ENCODE results near the gene BCL2L1. TPM values are rescaled to one million over a fixed set of nuclear protein-coding genes. Genes with fewer than 3 reads are reported as not detected.

The BCL2L1 gene
- polyA plus RNA-seq, 1 of the 3 experiments (the other 2 are of a cell fraction) = 99.9 TPM

- TF ChIP-seq, protein P1, sequence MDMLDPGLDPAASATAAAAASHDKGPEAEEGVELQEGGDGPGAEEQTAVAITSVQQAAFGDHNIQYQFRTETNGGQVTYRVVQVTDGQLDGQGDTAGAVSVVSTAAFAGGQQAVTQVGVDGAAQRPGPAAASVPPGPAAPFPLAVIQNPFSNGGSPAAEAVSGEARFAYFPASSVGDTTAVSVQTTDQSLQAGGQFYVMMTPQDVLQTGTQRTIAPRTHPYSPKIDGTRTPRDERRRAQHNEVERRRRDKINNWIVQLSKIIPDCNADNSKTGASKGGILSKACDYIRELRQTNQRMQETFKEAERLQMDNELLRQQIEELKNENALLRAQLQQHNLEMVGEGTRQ (IDR thresholded peaks at IDR 0.05; ENCODE audit: borderline replicate concordance, low read depth, low read length) = no peak
- TF ChIP-seq TEAD4 (IDR thresholded peaks at IDR 0.05; ENCODE audit: borderline replicate concordance, insufficient read depth) (no peak), IRF3 (IDR thresholded peaks at IDR 0.05; ENCODE audit: low read depth, low read length) (no peak), FOSL2 (IDR thresholded peaks at IDR 0.05; ENCODE audit: borderline replicate concordance, low read depth) (peak; percentile 81), MXI1 (IDR thresholded peaks at IDR 0.05; ENCODE audit: low read depth, low read length) (no peak), RCOR1 (IDR thresholded peaks at IDR 0.05; ENCODE audit: low read length) (no peak), JUND (IDR thresholded peaks at IDR 0.05) (peak; percentile 84), CHD2 (IDR thresholded peaks at IDR 0.05; ENCODE audit: low read length, partially characterized antibody) (no peak), RFX5 (IDR thresholded peaks at IDR 0.05; ENCODE audit: low read length) (no peak), YY1 (IDR thresholded peaks at IDR 0.05; ENCODE audit: low read depth) (no peak), FOXJ3 (CRISPR knock-in tag; IDR thresholded peaks at IDR 0.05) (no peak), EP300 (IDR thresholded peaks at IDR 0.05; ENCODE audit: borderline replicate concordance in 1 of 2, low read depth in 1 of 2, low read length in 1 of 2) (peak in 1 of 2 experiments; percentile 78; a peak in 1 of 4 replicates)
These were observed 23.6 kb downstream of the BCL2L1 start (continued) for GRCh38 chr20:31698803-31699718.

- peaks cover 0 to 44% of the 10 kb centered on the region in 2 experiments for H3K36me3 ChIP-seq (replicated peaks in 1 of 2; ENCODE audit: control insufficient read depth in 1 of 2, insufficient read depth in 2 of 2, low read length in 1 of 2)
- no peaks in the 10 kb centered on the region for H3K9me2 ChIP-seq
- peaks cover 3 to 41% of the 10 kb centered on the region in 2 experiments; a peak in 3 of 4 replicates for H3K4me1 ChIP-seq (ENCODE audit: control insufficient read depth in 1 of 2, insufficient read depth in 2 of 2, low read depth in 1 of 2, low read length in 1 of 2)
- ChIA-PET POLR2A (interaction anchor here (1.4 kb wide), 1 partner anchor 13 kb away, joined by 3 read pairs; no protein-coding TSS in a partner anchor), CTCF (interaction anchor here (2.0 kb wide), 1 partner anchor 36 kb away, joined by 9 read pairs; no protein-coding TSS in a partner anchor)
- 94% methylated on average over 8 of the region's 8 CpGs for WGBS (ENCODE audit: low lambda C conversion rate)
- no peak for DNase-seq
- peak overlapping the region; percentile 53; the same call in 1 of the 2 replicates for H3K4me2 ChIP-seq
- H3K9me3 ChIP-seq = no peaks in the 10 kb centered on the region
- H3K4me3 ChIP-seq (ENCODE audit: low read depth in 2 of 2, low read length in 1 of 2) = no peak overlapping the region
- no peaks in the 10 kb centered on the region for H3K27me3 ChIP-seq (ENCODE audit: insufficient read depth)
- peaks cover 43% of the 10 kb centered on the region for H3F3A ChIP-seq (replicated peaks; ENCODE audit: insufficient read depth)
- peaks cover 97% of the 10 kb centered on the region for H3K79me2 ChIP-seq (ENCODE audit: insufficient read depth)
- peak overlapping the region; percentile 85 to 92; a peak in 3 of 4 replicates for H3K27ac ChIP-seq (ENCODE audit: low read depth in 2 of 2, low read length in 1 of 2)
- H2AFZ ChIP-seq (ENCODE audit: low read depth) = no peak overlapping the region
- no peak for TF ChIP-seq NFIC (IDR thresholded peaks at IDR 0.05; ENCODE audit: borderline replicate concordance)
- TF ChIP-seq RXRA (IDR thresholded peaks at IDR 0.05; ENCODE audit: borderline replicate concordance, low read depth) = no peak
- no peak for TF ChIP-seq RCOR1 (IDR thresholded peaks at IDR 0.05; ENCODE audit: low read length)
- TF ChIP-seq SIN3A (IDR thresholded peaks at IDR 0.05; ENCODE audit: borderline replicate concordance, low read depth, low read length) = no peak
- no peak for TF ChIP-seq EP300 (IDR thresholded peaks at IDR 0.05; ENCODE audit: borderline replicate concordance in 1 of 2, low read depth in 1 of 2, low read length in 1 of 2)
- TF ChIP-seq, protein P2, sequence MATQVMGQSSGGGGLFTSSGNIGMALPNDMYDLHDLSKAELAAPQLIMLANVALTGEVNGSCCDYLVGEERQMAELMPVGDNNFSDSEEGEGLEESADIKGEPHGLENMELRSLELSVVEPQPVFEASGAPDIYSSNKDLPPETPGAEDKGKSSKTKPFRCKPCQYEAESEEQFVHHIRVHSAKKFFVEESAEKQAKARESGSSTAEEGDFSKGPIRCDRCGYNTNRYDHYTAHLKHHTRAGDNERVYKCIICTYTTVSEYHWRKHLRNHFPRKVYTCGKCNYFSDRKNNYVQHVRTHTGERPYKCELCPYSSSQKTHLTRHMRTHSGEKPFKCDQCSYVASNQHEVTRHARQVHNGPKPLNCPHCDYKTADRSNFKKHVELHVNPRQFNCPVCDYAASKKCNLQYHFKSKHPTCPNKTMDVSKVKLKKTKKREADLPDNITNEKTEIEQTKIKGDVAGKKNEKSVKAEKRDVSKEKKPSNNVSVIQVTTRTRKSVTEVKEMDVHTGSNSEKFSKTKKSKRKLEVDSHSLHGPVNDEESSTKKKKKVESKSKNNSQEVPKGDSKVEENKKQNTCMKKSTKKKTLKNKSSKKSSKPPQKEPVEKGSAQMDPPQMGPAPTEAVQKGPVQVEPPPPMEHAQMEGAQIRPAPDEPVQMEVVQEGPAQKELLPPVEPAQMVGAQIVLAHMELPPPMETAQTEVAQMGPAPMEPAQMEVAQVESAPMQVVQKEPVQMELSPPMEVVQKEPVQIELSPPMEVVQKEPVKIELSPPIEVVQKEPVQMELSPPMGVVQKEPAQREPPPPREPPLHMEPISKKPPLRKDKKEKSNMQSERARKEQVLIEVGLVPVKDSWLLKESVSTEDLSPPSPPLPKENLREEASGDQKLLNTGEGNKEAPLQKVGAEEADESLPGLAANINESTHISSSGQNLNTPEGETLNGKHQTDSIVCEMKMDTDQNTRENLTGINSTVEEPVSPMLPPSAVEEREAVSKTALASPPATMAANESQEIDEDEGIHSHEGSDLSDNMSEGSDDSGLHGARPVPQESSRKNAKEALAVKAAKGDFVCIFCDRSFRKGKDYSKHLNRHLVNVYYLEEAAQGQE (IDR thresholded peaks at IDR 0.05; ENCODE audit: low read depth, low read length) = no peak
- no peak for TF ChIP-seq POLR2AphosphoS5 (IDR thresholded peaks at IDR 0.05; ENCODE audit: low read depth, low read length)
- no peak for TF ChIP-seq RAD21 (IDR thresholded peaks at IDR 0.05; ENCODE audit: low read length)
- TF ChIP-seq MXI1 (IDR thresholded peaks at IDR 0.05; ENCODE audit: low read depth, low read length) = no peak
- TF ChIP-seq NRF1 (IDR thresholded peaks at IDR 0.05; ENCODE audit: low read depth, low read length) = no peak
- TF ChIP-seq CHD2 (IDR thresholded peaks at IDR 0.05; ENCODE audit: low read length, partially characterized antibody) = no peak
- no peak for TF ChIP-seq SMC3 (IDR thresholded peaks at IDR 0.05; ENCODE audit: low read depth, low read length)
- no peak for TF ChIP-seq JUND (IDR thresholded peaks at IDR 0.05)
- no peak for TF ChIP-seq YY1 (IDR thresholded peaks at IDR 0.05; ENCODE audit: low read depth)
- TF ChIP-seq MEF2A (IDR thresholded peaks at IDR 0.05; ENCODE audit: borderline replicate concordance, low read depth) = no peak
- TF ChIP-seq EZH2phosphoT487 (IDR thresholded peaks at IDR 0.05; ENCODE audit: borderline replicate concordance, low read depth) = no peak
- TF ChIP-seq TAF1 (IDR thresholded peaks at IDR 0.05; ENCODE audit: borderline replicate concordance, low read depth, low read length) = no peak
- TF ChIP-seq FOXJ3 (CRISPR knock-in tag; IDR thresholded peaks at IDR 0.05) = no peak
- peak overlapping the region; percentile 48 for H3K9ac ChIP-seq
- no peaks in the 10 kb centered on the region for H4K20me1 ChIP-seq (ENCODE audit: insufficient read depth)
These were observed 24.3 kb downstream of the BCL2L1 start for GRCh38 chr20:31698243-31698802.

All from SK-N-SH (cell line).